Measurements from ENCODE around the gene YPEL5.
"Not testable (repeated sequence)": the region's sequence is repeated elsewhere in the genome, so short reads cannot be mapped to it uniquely, and the experiment has no call there.

Gene YPEL5

GRCh38 chr2:30146337-30147195, at the start of gene YPEL5:
Gene YPEL5, plus strand, starts transcription at chr2:30147007. Its CDS starts 9,645 bp downstream, at chr2:30156652.
- DNase-seq: peak; percentile 97 to 99

GRCh38 chr2:30098266-30099005, 48.4 kb upstream of the YPEL5 start:
- no peak for DNase-seq

- not testable (repeated sequence) for DNase-seq
Measured at GRCh38 chr2:30099366-30099765, 47.4 kb upstream of the YPEL5 start.

GRCh38 chr2:30100691-30101090, 46.1 kb upstream of the YPEL5 start:
- DNase-seq: not testable (repeated sequence)

- no peak for DNase-seq
Measured at GRCh38 chr2:30104307-30104706, 42.5 kb upstream of the YPEL5 start.

- DNase-seq: no peak
Measured at GRCh38 chr2:30105556-30105955, 41.3 kb upstream of the YPEL5 start.

- no peak for DNase-seq
Measured at GRCh38 chr2:30106543-30106942, 40.3 kb upstream of the YPEL5 start.

GRCh38 chr2:30108192-30108591, 38.6 kb upstream of the YPEL5 start:
- DNase-seq: no peak

GRCh38 chr2:30108851-30109250, 38.0 kb upstream of the YPEL5 start:
- no peak for DNase-seq

GRCh38 chr2:30109856-30110255, 37.0 kb upstream of the YPEL5 start:
- no peak for DNase-seq

GRCh38 chr2:30110773-30111172, 36.0 kb upstream of the YPEL5 start:
- no peak for DNase-seq

GRCh38 chr2:30111186-30111585, 35.6 kb upstream of the YPEL5 start:
- DNase-seq: not testable (repeated sequence)

GRCh38 chr2:30112561-30112960, 34.2 kb upstream of the YPEL5 start:
- no peak for DNase-seq

- no peak for DNase-seq
Measured at GRCh38 chr2:30113617-30114293, 33.1 kb upstream of the YPEL5 start.

- DNase-seq: peak; percentile 79 to 83
Measured at GRCh38 chr2:30115141-30115980, 31.4 kb upstream of the YPEL5 start.

- no peak for DNase-seq
Measured at GRCh38 chr2:30115981-30116285, 30.9 kb upstream of the YPEL5 start.

- no peak for DNase-seq
Measured at GRCh38 chr2:30122362-30122761, 24.4 kb upstream of the YPEL5 start.

- no peak for DNase-seq
Measured at GRCh38 chr2:30127016-30127893, 19.6 kb upstream of the YPEL5 start.

- no peak for DNase-seq
Measured at GRCh38 chr2:30134582-30134981, 12.2 kb upstream of the YPEL5 start.

- no peak for DNase-seq
Measured at GRCh38 chr2:30135541-30135940, 11.3 kb upstream of the YPEL5 start.

- no peak for DNase-seq
Measured at GRCh38 chr2:30136764-30137444, 9.9 kb upstream of the YPEL5 start.

Measured in NCI-H187 (cell line).